Stimulated activated naive CD4-positive, alpha-beta T cell (primary cell): Measurements from ENCODE around the gene AGPAT4.
"Not testable (repeated sequence)": the region's sequence is repeated elsewhere in the genome, so short reads cannot be mapped to it uniquely, and the experiment has no call there.

Source experiments
- DNase-seq, 6 experiments: peaks; one replicate each; lab custom pipeline; 2025; lab: John Stamatoyannopoulos, UW

The AGPAT4 gene

DNA sequence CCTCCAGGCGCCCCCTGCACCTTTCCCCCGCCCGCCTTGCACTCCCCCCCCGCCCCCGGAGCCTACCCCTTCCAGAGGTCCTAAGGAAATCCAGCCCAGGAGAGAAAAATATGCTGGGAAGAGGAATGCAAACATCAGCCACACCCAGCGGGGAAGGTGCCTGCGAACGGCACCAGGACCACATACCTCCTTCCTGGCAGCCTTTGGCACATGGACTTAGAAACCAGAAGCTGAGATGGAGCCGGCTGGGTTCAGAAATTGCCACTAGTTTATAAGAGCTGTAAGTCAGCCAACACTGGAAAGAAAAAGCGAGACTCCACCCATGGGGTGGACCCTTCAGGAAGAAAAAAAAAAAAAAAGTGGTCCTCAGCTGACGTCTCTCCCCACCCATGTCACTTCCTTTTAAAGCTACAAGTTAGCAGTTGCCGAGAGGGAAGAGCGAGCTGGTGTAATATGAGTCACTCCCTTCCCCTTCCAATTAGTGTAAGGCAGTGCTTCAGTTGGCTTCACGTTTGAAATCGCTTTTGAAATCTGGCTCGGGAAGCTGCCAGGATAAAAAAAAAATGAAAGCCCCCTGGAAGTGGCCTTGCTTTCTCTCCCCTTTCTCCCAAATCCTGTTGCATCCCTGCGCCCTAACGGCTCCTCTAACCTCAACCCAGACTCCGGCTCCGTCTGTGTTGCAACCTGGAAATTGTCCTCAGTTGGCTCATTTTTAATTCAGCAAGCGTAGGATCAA is at the start of gene AGPAT4:
TSS of gene AGPAT4 (minus strand) at position 310 of the 736 bp plus-strand sequence. CDS start 41,848 bp downstream, outside the sequence.
- DNase-seq = peak; percentile 48 to 83 (median 65)

DNA sequence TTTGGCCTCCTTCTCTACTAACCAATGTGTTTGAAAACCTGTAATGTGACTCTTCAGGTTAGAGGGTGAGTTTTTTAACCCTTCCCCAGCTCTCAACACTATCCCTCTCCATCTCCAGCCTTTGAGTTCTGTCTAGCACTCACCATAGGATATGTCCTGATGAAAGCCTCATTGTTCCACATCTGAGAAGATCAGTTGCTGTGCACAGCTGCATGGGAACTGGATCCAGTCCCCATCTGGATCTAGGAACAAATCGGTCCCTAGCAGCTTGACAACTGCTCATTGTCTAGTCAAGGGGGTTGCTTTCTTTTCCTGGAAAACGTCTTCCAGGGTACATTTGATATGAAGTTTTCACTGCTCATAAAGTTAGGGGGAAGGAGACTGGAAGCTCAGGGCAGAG is 45.4 kb upstream of the AGPAT4 start:
- no peak for DNase-seq

DNA sequence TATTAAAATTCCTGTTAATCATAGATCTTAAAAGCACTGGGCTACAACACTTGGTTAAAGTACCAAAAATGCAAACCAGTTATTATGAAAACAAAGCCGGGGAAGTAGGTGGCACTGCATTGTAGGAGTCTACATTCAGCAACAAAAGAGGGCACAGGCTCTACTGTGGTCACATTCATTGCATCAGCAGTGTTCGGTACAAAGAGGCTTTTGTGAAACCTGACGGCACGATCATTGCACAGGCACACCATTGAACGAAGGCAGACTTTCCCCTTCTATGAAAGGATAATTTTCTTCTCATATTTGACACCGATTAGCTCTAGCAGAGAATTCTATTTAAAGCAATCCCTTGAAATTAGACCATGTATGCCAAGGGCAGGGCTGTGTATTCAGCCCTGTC is 44.6 kb upstream of the AGPAT4 start:
- no peak for DNase-seq

DNA sequence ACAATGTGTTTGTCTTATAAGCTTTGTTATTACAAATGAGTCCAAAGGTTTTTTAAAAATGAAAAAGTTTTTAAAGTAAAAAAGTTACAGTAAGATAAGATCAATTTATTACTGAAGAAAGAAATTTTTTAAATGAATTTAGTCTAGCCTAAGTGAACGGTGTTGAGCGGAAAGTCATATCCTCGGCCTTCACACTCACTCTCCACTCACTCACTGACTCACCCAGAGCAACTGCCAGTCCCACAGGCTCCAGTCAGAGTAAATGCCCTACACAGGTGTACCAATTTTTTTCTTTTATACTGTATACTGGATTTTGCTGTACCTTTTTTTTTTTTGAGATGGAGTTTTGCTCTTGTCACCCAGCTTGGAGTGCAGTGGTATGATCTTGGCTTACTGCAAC is 42.7 kb upstream of the AGPAT4 start:
- DNase-seq = no peak

- DNase-seq = not testable (repeated sequence)
Observed at GRCh38 chr6:161315246-161315917, 41.5 kb upstream of the AGPAT4 start.

GRCh38 chr6:161314541-161315245 is 40.8 kb upstream of the AGPAT4 start:
- DNase-seq = not testable (repeated sequence)

GRCh38 chr6:161313940-161314509 is 40.2 kb upstream of the AGPAT4 start:
- no peak for DNase-seq

- not testable (repeated sequence) for DNase-seq
Observed at GRCh38 chr6:161313475-161313874, 39.6 kb upstream of the AGPAT4 start.

- DNase-seq = not testable (repeated sequence)
Observed at GRCh38 chr6:161309774-161310173, 35.9 kb upstream of the AGPAT4 start.

DNA sequence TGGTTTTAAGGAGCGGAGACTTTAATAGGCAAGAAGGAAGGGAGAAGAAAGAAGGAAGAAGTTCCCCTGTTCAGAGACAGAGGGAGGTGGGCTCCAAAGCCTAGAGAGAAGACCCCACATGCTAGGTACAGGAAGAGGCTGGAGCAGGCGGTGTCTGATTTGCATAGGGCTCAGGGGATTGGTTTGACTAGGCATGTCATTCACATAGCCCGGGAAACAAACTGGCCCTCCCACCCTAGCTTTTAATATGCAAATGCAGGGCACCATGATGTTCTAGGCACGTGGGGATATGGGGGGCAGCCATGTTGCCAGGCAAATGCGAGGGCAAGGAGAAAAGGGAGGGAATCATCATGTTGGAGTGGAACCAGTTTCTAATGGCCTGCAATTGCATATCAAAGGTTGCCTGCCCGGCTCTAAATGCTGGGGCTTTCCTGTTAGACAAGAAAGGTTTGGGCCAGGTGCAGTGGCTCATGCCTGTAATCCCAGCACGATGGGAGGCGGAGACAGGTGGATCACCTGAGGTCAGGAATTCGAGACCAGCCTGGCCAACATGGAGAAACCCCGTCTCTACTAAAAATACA is 34.3 kb upstream of the AGPAT4 start:
- no peak for DNase-seq

DNA sequence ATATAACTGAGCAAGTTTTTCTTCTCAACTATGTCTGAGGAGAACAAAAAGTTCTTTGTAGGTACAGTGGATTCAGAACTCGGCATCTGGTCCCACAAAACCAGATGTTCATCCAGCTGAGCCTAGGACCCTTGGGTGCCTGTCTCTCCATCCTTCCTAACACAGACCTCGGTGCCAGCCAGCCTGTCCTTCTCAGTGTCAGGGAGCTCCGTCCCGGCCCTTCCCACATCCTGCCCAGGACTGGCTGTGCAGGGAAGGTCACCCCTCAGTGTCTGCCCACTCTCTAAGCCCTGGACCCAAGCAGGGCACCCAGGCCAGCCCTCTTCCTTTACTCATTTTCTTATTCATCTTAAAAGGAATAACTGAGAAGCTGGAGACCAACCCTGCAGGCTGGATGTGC is 32.0 kb upstream of the AGPAT4 start:
- no peak for DNase-seq

DNA sequence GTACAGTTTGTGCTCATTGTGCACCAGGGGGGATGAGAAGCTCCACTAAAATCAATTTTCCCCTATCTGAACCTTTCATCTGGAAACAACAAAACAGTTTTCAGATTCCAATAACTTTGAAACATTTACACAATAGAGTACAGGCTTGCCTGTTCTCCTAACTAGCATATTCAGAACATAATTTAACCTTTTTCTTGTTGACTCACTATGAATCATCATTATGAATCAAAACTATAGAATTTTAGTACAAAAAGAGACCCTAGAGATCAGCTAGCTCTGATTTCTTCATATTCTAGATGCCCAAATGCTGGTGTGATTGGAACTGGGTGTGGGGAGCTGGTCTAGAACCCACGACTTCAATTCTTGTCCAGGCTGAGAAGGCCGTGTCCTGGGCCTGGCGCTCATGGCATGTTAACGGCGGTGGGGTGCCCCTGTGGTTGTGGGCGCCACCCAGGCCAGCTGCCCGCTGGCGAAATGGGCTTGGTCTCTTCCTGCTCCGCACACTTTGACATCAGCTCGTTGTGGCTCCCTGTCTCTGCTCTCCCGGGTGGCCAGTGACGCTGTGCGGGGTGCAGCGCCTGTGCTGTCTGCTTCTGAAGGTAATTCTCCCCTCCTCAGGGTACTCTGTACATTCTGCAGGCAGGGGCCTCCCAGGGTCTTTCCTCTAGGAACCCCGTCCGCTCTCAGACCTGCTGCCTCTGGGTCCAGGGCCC is 29.9 kb upstream of the AGPAT4 start:
- DNase-seq = no peak

GRCh38 chr6:161302949-161303348 is 29.1 kb upstream of the AGPAT4 start:
- DNase-seq = no peak

DNA sequence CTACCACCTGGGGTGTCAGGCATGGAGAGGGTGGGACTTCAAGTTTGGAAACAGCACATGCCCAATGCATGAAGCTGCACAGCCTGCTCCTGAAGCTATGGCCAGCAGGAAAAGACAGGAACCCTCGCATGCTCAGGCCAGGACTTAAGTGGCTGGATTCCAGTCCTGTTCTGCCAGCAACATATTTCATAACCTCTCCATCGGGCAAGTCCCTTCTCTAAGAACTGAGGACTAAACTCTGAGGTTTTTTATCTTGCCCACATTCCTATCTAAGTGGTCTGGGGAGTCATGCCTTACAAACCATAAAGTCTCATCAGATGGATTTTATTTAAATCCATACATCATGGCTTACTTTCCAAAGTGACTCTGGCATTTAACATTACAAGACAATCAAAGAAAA is 27.5 kb upstream of the AGPAT4 start:
- no peak for DNase-seq

DNA sequence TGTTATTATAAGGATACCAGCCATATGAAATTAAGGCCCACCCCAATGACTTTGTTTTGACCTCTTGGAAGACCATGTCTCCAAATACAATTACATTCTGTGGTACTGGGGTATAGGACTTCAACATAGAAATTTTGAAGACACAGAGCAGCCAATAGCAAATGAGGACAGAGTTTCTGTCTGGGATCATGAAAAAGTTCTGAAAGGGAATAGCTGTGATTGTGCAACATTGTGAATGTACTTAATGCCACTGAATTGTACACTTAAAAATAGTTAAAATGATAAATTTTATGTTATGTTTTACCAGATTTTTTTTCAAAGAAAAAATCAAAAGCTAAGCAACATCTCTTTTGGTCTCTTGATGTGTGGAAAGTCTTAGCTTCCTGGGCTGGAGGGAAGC is 27.0 kb upstream of the AGPAT4 start:
- DNase-seq = no peak

DNA sequence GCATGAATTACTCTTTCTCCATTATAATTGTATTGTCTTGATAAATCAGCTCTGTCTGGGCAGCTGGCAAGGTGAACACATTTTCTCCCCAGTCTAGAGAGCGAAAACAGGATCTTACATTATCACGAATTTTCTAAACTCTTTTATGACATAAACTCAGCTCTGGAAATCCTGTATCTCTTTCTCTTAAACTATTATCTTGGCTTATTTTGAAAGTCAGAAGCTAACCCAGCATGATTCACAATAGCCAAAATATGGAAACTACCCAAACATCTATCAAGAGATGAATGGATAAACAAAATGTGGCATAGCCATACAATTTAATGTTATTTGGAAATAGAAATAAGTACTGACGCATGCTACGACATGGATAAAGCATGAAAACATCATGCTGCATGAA is 25.9 kb upstream of the AGPAT4 start:
- no peak for DNase-seq

DNA sequence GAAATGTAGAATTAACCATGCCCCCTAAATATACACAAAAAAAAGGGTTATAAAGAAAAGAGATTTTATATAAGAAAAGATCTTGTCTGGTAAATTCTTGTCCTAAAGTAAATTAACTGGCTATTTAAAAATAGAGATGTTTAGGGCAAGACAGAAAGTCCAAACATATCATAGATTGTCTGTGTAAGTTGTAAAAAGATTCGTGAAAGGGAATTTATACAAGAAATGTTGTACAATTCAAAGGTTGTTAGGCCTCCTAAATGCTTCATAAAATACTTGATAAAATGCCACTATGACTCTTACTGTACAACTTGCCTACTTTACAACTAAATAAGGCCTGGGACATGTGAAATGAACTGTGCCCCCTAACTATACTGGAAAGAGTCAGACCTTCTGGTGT is 21.9 kb upstream of the AGPAT4 start:
- DNase-seq = no peak

- DNase-seq = no peak
Observed at GRCh38 chr6:161292650-161293281, 18.9 kb upstream of the AGPAT4 start.

GRCh38 chr6:161292145-161292544 is 18.3 kb upstream of the AGPAT4 start:
- DNase-seq = no peak

- DNase-seq = no peak
Observed at GRCh38 chr6:161290751-161291150, 16.9 kb upstream of the AGPAT4 start.

DNA sequence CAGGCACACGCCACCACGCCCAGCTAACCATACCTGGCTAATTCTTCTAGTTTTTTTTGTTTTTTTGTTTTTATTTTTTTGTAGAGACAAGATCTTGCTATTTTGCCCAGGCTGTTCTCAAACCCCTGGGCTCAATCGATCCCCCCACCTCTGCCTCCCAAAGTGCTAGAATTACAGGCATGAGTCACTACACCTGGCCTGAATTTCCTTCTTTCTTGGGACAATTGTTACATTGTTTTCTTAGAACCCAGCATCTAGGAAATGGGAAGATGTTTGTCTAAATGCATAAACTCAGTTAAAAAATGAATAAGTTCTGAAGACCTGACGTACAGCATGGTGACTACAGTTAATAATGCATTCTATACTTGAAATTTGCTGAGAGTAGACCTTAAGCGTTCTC is 10.8 kb upstream of the AGPAT4 start:
- no peak for DNase-seq
